Measurements from ENCODE around the gene FAM219B. TPM values are rescaled to one million over a fixed set of nuclear protein-coding genes. Genes with fewer than 3 reads are reported as not detected.
A peak's percentile ranks its signal among the peaks of the same experiment; 100 is the strongest.
"Not testable (repeated sequence)": the region's sequence is repeated elsewhere in the genome, so short reads cannot be mapped to it uniquely, and the experiment has no call there.

FAM219B gene
- polyA plus RNA-seq, 1 donor: 60.9 TPM

GRCh38 chr15:74904190-74904805 lies 2.4 kb downstream of the FAM219B start:
- no peak for DNase-seq

DNA sequence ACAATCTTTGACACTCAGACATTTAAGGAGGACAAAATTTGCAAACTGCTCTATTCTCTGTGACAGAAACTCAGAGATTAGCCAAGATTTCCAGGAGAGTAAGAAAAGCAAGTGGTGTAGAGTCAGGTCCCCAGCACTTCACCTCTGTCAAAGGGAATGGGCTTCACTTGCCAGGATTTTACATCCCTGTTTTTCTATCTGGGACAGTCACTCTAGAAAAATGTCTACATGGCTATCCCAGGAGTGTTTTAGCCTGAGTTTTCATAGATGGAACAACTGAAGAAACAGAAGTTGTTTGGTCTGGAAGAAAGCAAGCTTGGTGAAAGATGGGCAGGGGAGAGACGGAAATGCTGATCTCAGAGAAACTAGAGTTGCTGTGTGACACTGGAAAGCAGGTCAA lies 3.0 kb downstream of the FAM219B start:
- no peak for DNase-seq

DNA sequence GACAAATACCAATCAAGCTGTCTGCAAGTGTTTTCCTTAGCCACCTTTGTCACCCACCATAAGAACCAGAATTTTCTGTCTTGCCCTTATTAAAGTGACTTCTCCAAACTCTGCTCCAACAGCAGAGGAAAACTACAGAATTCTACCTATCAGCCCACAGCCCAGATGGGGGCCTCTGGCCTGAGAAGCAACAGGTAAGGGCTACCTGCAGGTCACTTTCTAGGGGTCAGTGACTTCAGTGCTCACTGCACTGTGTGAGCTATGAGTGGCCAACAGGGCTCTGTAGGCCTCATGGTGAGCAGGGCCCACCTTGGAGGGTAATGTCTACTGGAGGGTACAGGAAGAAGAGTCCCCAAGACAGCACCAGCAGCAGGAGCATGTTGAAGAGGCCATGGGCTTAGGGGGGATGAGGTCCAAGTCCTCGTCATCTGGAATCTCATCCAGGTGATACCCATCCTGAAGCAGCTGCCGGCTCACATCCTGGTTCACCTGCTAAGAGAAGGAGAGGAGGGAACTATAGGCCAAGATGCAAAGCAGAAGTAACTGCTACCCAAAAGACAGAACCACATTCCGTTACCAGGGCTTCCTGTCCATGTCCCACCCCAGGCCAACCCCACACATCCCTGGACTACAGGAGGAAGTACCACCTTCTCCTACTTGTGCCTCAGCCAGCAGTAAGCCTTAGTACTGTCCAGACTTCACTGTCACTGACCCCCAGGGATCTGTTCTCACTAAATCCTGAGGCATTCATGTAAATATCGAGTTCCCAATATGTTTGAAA lies 4.2 kb downstream of the FAM219B start:
- no peak for DNase-seq

GRCh38 chr15:74901612-74902063 lies 5.0 kb downstream of the FAM219B start:
- peak; percentile 50 for DNase-seq

- no peak for DNase-seq
Observed at GRCh38 chr15:74897300-74897701, 9.3 kb downstream of the FAM219B start.

DNA sequence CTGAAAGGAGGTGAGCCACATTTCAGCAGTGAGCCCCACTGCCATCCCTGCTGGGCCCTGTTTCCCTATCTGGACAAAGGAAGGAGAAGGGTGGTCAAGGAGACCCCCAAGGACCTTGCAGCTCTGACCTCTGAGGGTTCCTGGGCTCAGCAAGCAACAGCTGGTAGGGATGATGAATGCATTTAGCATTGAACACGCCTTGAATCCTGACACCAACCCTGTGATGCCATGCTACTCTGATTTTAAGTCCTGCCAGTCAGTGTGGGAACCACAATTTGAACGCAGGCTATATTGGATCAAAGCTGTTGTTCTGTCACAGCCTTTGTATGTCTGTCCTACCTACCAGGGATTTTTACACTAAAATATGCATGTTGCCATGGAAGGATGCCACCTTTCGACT lies 10.3 kb downstream of the FAM219B start:
- no peak for DNase-seq

DNA sequence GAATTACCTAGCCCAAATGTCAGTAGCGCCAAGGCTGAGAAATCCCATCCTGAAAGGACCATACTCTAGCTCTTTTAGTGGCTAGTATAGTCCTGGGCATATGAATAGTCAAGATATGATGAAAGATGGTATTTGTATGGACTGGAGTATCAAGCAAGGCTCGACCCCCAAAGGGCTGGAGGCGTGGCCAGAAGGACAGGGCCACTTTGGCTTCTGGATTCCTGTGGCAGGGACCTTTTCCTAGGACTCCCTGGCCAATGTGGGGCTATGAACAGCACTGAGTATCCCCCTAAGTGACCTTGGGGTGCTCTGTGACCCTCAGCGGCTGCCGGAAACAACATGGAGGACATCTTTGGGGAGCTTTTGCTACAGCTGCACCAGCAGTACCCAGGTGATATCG lies 10.8 kb downstream of the FAM219B start:
- no peak for DNase-seq

DNA sequence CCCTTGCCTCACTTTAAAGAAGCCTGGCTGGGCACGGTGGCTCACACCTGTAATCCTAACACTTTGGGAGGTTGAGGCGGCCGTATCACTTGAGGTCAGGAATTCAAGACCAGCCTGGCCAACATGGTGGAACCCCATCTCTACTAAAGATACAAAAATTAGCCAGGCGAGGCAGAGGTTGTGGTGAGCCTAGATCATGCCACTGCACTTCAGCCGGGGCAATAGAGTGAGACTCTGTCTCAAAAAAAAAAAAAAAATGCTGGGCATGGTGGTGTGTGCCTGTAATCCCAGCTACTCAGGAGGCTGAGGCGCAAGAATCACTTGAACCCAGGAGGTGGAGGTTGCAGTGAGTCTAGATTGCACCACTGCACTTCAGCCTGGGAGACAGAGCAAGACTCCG lies 12.3 kb downstream of the FAM219B start:
- not testable (repeated sequence) for DNase-seq

DNA sequence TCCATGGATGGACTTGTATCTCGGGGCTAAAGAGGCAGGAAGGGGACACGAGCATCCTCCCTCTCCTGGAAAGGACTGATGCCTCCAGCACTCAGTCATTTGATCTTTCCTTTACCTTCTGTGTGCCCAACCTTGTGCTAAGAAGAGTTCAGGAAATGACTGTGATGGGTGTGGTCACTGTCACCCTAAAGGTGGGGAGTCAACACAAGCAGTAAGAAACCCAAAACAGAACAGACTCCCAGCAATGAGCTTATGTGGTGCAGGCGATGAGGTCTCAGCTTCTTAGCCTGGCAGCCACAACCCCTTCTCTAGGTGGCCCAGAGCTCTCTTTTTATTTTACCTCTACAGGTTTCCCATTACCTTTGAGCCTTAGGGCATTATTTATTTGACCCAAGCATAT lies 13.0 kb downstream of the FAM219B start:
- no peak for DNase-seq

DNA sequence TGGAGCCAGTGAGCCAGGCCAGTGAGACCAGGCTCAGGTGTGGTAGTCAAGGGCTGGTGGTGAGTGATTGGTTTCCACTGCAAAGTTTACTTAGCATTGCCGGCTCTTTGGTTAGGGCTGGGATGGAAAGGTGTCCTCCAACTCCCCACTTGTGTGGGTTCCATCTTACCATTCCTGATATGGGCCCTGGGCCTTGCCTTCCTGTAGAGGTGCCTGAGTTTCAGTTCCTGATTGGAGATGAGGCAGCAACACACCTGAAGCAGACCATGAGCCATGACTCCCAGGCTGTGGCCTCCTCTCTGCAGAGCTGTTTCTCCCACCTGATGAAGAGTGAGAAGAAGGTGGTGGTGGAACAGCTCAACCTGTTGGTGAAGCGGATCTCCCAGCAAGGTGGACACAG lies 13.7 kb downstream of the FAM219B start:
- DNase-seq: no peak

- DNase-seq: no peak
Observed at GRCh38 chr15:74892313-74892712, 14.3 kb downstream of the FAM219B start.

- DNase-seq: no peak
Observed at GRCh38 chr15:74891469-74891868, 15.2 kb downstream of the FAM219B start.

- no peak for DNase-seq
Observed at GRCh38 chr15:74890665-74890960, 16.0 kb downstream of the FAM219B start.

DNA sequence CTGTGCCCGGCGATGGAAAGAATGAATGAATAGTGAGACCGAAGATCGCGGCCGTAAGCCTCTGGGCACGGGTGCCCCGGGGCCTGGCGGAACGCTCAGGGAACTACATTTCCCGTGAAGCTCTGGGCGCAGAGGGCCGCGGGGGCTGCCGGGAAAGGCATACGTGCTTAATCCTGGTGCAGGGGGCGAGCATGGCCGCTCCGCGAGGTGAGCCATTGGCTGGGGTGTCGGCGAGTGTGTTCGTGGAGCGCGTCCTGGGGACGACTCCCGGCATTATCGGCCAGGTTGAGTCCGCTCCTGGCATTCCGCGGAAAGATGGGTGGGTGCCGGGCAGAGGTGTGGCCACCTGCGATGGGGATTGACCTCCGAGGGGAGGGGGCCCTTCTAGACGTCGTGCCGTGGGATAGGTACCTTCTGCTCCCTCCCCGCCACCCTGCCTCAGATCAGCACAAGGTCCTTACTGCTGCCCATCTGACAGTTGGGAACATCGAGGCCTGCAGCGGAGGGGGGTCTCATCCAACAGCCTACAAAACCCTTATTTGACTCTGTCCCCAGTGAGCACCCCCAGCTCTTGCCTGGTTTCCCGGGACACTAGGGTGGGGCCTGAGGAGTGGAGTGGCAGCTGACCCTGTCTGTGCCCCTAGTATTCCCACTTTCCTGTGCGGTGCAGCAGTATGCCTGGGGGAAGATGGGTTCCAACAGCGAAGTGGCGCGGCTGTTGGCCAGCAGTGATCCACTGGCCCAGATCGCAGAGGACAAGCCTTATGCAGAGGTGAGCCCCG lies 16.6 kb downstream of the FAM219B start, which contains the start of gene MPI:
TSS of gene MPI (plus strand) at position 160 of the 782 bp plus-strand sequence. CDS start at position 192, 32 bp downstream.
- DNase-seq: peak; percentile 81

GRCh38 chr15:74889390-74889882 lies 17.2 kb downstream of the FAM219B start:
- DNase-seq: no peak

- no peak for DNase-seq
Observed at GRCh38 chr15:74888716-74889115, 17.9 kb downstream of the FAM219B start.

GRCh38 chr15:74887537-74888193 lies 19.0 kb downstream of the FAM219B start:
- DNase-seq: not testable (repeated sequence)

GRCh38 chr15:74885461-74885860 lies 21.2 kb downstream of the FAM219B start:
- DNase-seq: no peak

- DNase-seq: no peak
Observed at GRCh38 chr15:74884428-74885223, 22.0 kb downstream of the FAM219B start.

DNA sequence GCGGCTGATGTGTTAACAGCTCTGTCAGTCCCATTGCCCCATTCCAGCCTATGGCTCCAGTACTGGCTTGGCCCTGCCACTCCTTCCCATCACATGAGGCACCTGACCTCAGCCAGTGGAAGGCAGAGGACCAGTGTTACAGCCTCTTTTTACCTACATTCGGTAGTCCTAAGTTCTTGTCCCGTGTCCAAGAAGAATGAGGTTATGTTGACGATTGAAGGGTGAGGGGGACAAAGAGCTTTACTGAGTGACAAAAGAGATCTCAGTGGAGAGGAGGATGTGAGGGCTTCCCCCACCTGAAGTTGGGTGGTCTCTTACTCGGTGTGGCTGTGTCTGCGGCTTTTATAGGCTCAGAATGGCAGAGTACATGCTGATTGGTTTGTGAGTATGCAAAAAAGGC lies 24.1 kb downstream of the FAM219B start:
- DNase-seq: no peak

DNA sequence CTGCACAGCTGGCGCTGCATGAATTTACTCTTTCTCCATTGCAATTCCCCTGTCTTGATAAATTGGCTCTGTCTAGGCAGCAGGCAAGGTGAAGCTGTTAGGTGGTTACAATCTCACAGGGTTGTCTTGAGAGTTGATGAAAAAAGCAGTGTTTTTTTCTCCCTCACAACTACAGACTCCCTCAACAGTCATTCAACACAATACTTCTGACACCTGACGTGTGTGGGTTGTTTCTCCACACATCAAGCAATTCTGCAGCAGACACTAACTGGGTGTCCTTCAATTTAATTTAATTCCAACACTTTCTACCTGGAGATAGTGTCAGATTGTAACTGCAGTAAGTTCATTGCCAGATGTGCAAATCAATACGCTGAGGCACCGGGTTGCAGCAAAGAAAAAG lies 28.4 kb downstream of the FAM219B start:
- no peak for DNase-seq

All from left kidney (tissue), 2 donors.